ENCODE measurements around the gene SAP30L. TPM values are rescaled to one million over a fixed set of nuclear protein-coding genes. Genes with fewer than 3 reads are reported as not detected.

SAP30L gene
- total and polyA plus RNA-seq, 5 donors from 2014 or later, result 30.9 to 54.9 (median 39.2) TPM

- H3K36me3 ChIP-seq (ENCODE audit: control insufficient read depth, insufficient read depth, low read length), result no peaks in the 10 kb centered on the region
- no peak overlapping the region for H3K4me3 ChIP-seq (ENCODE audit: low read depth, low read length)
- no peaks in the 10 kb centered on the region for H3K9me3 ChIP-seq (ENCODE audit: control insufficient read depth in 2 of 2, low read length in 2 of 2)
- no peaks in the 10 kb centered on the region for H3K4me1 ChIP-seq (ENCODE audit: control insufficient read depth, insufficient read depth, low read length, poor library complexity, severe bottlenecking)
- H3K9me3 Mint-ChIP-seq, result peaks cover 0 to 3% (median 0%) of the 10 kb centered on the region in 7 donors
- H3K36me3 Mint-ChIP-seq, result no peaks in the 10 kb centered on the region
- no peak for DNase-seq
- H3K4me1 Mint-ChIP-seq, result no peaks in the 10 kb centered on the region
- ATAC-seq (ENCODE audit: low read depth in 2 of 2), result no peak
- H3K27me3 ChIP-seq (ENCODE audit: control insufficient read depth, insufficient read depth, low read length), result peaks cover 6% of the 10 kb centered on the region
- peaks cover 5% of the 10 kb centered on the region for H3K27me3 Mint-ChIP-seq
- H3K27ac ChIP-seq (ENCODE audit: insufficient read depth, low read length, poor library complexity, severe bottlenecking), result no peak overlapping the region
- H3K4me3 Mint-ChIP-seq, result no peak overlapping the region
- no peak overlapping the region for H3K27ac Mint-ChIP-seq
Measured at GRCh38 chr5:154506049-154506715, 60.4 kb downstream of the SAP30L start.

DNA sequence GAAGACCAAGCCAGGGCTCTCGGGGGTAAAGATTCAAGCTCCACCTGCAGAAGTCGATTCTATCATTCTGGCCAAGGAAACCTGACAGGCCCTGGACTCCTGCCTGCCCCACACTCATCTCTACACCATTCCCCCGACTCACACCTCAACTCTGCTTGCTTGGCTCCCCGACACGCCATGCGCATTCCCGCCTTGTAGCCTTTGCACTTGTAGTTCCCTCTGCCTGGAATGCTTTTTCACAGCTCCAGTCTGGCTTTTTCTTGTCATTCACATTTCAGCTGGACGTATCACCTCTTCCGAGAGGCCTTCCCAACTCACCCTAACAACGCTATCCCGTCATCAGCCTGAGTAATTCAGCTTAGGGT lies 60.9 kb downstream of the SAP30L start:
- H3K36me3 Mint-ChIP-seq, result no peaks in the 10 kb centered on the region
- no peaks in the 10 kb centered on the region for H3K9me3 ChIP-seq (ENCODE audit: control insufficient read depth in 2 of 2, low read length in 2 of 2)
- no peaks in the 10 kb centered on the region for H3K4me1 Mint-ChIP-seq
- H3K27me3 Mint-ChIP-seq, result peaks cover 5% of the 10 kb centered on the region
- no peak overlapping the region for H3K27ac Mint-ChIP-seq
- ATAC-seq (ENCODE audit: low read depth in 2 of 2) (no peak), DNase-seq (no peak)
- H3K4me3 ChIP-seq (ENCODE audit: low read depth, low read length), result no peak overlapping the region
- H3K27me3 ChIP-seq (ENCODE audit: control insufficient read depth, insufficient read depth, low read length), result peaks cover 2% of the 10 kb centered on the region
- H3K4me3 Mint-ChIP-seq, result no peak overlapping the region
- H3K9me3 Mint-ChIP-seq, result peaks cover 0 to 3% (median 0%) of the 10 kb centered on the region in 7 donors
- H3K4me1 ChIP-seq (ENCODE audit: control insufficient read depth, insufficient read depth, low read length, poor library complexity, severe bottlenecking), result no peaks in the 10 kb centered on the region
- H3K36me3 ChIP-seq (ENCODE audit: control insufficient read depth, insufficient read depth, low read length), result no peaks in the 10 kb centered on the region
- no peak overlapping the region for H3K27ac ChIP-seq (ENCODE audit: insufficient read depth, low read length, poor library complexity, severe bottlenecking)

DNA sequence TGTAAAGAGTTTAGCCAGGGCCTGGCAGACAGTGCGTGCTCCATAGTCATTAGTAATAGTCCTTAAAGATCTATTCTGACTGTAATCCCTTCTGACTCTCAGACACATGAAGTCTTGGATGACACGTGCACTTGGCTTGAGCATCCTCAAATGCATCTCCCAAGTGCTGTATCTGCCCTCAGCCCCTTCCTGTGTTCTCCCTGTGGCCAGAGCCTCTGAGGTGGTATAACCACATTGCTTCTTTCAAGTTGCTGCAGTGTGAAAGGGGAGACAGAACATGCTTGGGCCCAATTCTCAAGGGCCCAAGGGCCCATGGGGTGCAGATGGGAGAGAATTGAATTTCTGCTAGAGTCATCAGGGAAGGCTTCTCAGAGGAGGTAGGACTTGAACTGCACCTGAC lies 62.3 kb downstream of the SAP30L start:
- Histone ChIP-seq H3K9me3 (ENCODE audit: control insufficient read depth in 2 of 2, low read length in 2 of 2) (no peaks in the 10 kb centered on the region), H3K27me3 (ENCODE audit: control insufficient read depth, insufficient read depth, low read length) (no peaks in the 10 kb centered on the region), H3K4me1 (ENCODE audit: control insufficient read depth, insufficient read depth, low read length, poor library complexity, severe bottlenecking) (no peaks in the 10 kb centered on the region), H3K36me3 (ENCODE audit: control insufficient read depth, insufficient read depth, low read length) (no peaks in the 10 kb centered on the region), H3K4me3 (ENCODE audit: low read depth, low read length) (no peak overlapping the region), H3K27ac (ENCODE audit: insufficient read depth, low read length, poor library complexity, severe bottlenecking) (no peak overlapping the region)
- peaks cover 0 to 3% (median 0%) of the 10 kb centered on the region in 7 donors for H3K9me3 Mint-ChIP-seq
- H3K36me3 Mint-ChIP-seq, result no peaks in the 10 kb centered on the region
- no peak overlapping the region for H3K27ac Mint-ChIP-seq
- DNase-seq (no peak), ATAC-seq (ENCODE audit: low read depth in 2 of 2) (no peak)
- H3K27me3 Mint-ChIP-seq, result no peaks in the 10 kb centered on the region
- no peak overlapping the region for H3K4me3 Mint-ChIP-seq
- H3K4me1 Mint-ChIP-seq, result no peaks in the 10 kb centered on the region

GRCh38 chr5:154509784-154510555 lies 64.2 kb downstream of the SAP30L start:
- Histone ChIP-seq H3K27ac (ENCODE audit: insufficient read depth, low read length, poor library complexity, severe bottlenecking) (no peak overlapping the region), H3K9me3 (ENCODE audit: control insufficient read depth in 2 of 2, low read length in 2 of 2) (no peaks in the 10 kb centered on the region), H3K27me3 (ENCODE audit: control insufficient read depth, insufficient read depth, low read length) (peaks cover 4% of the 10 kb centered on the region), H3K36me3 (ENCODE audit: control insufficient read depth, insufficient read depth, low read length) (no peaks in the 10 kb centered on the region), H3K4me1 (ENCODE audit: control insufficient read depth, insufficient read depth, low read length, poor library complexity, severe bottlenecking) (no peaks in the 10 kb centered on the region), H3K4me3 (ENCODE audit: low read depth, low read length) (no peak overlapping the region)
- Mint-ChIP-seq H3K36me3 (no peaks in the 10 kb centered on the region), H3K27me3 (peaks cover 11% of the 10 kb centered on the region), H3K4me3 (no peak overlapping the region), H3K9me3 (peaks cover 0 to 4% (median 0%) of the 10 kb centered on the region in 7 donors), H3K4me1 (peaks cover 0 to 5% (median 2%) of the 10 kb centered on the region in 4 donors), H3K27ac (no peak overlapping the region)
- DNase-seq (no peak), ATAC-seq (ENCODE audit: low read depth in 2 of 2) (no peak)

Other genes starting within 250 kb of the SAP30L start
- not detected for gene HAND1, start 32.2 kb downstream of the SAP30L start, total RNA-seq
- gene HAND1, start 32.2 kb downstream of the SAP30L start, polyA plus RNA-seq, result not detected

Measured in CD4-positive, CD25-positive, alpha-beta regulatory T cell (primary cell).